Kidney epithelial cell (primary cell): ENCODE data around the gene MCIDAS. TPM values are rescaled to one million over a fixed set of nuclear protein-coding genes. Genes with fewer than 3 reads are reported as not detected.
A peak's percentile ranks its signal among the peaks of the same experiment; 100 is the strongest.

Experiments
- DNase-seq: peaks from one replicate; pipeline ENCODE4 v3.0.0-alpha.2; 2010; ENCODE audit warnings: low read depth
- H3K27me3 ChIP-seq: 2 replicates; pipeline ENCODE4 v1.6.0; 2011; ENCODE audit warnings: low read length; ENCODE audit not compliant: control insufficient read depth, insufficient read depth
- H3K36me3 ChIP-seq: 2 replicates; pipeline ENCODE4 v1.5.1; 2011; ENCODE audit warnings: low read length; ENCODE audit not compliant: control insufficient read depth, insufficient read depth
- H3K4me3 ChIP-seq: 2 replicates; pipeline ENCODE4 v1.5.1; 2011; ENCODE audit warnings: low read depth, mild to moderate bottlenecking, control low read depth, low read length
- CTCF ChIP-seq: IDR thresholded peaks from 2 replicates; pipeline ENCODE4 v1.5.1; 2011; ENCODE audit warnings: mild to moderate bottlenecking, moderate library complexity, low read length, control low read depth, inconsistent platforms; ENCODE audit not compliant: insufficient read depth, poor library complexity, severe bottlenecking
- total RNA-seq: library from RNA; depleted of rRNA; stranded (reverse); fragments of >200 nt; gene quantifications from 2 replicates; pipeline ENCODE4 v1.2.3, GENCODE V29; 2015

The MCIDAS gene
- total RNA-seq, 1 donor from 2014 or later = not detected

DNA sequence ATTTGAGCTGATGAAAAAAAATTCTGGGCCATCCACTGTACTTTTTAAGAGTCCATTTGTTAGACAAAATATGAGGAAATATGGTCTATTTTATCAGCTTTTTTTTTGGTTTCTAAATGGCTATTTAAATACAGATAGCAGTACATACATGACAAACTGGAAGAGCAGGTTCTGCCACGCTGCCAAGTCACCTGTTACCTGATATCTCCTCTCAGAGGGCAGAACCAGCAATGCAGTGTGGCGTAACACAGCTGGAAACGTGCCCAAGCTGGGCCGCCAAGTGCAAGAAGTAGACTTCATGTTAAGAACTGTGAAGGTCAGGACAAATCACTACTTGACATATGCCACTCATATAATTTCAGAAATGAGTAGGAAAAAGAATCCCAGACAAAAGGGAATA lies 8.1 kb downstream of the MCIDAS start:
- no peaks in the 10 kb centered on the region for H3K36me3 ChIP-seq
- TF ChIP-seq CTCF = no peak
- no peak overlapping the region for H3K4me3 ChIP-seq
- peaks cover 38% of the 10 kb centered on the region for H3K27me3 ChIP-seq
- no peak for DNase-seq

GRCh38 chr5:55211184-55211874 lies 15.8 kb downstream of the MCIDAS start:
- no peak for TF ChIP-seq CTCF
- DNase-seq = no peak
- no peak overlapping the region for H3K4me3 ChIP-seq

GRCh38 chr5:55205001-55205400 lies 22.1 kb downstream of the MCIDAS start:
- Histone ChIP-seq H3K27me3 (peaks cover 2% of the 10 kb centered on the region), H3K4me3 (no peak overlapping the region), H3K36me3 (no peaks in the 10 kb centered on the region)
- TF ChIP-seq CTCF = no peak
- DNase-seq = no peak

More at GRCh38 chr5:55211184-55211874, 15.8 kb downstream of the MCIDAS start:
- Histone ChIP-seq H3K36me3 (no peaks in the 10 kb centered on the region), H3K27me3 (peaks cover 2% of the 10 kb centered on the region)

DNA sequence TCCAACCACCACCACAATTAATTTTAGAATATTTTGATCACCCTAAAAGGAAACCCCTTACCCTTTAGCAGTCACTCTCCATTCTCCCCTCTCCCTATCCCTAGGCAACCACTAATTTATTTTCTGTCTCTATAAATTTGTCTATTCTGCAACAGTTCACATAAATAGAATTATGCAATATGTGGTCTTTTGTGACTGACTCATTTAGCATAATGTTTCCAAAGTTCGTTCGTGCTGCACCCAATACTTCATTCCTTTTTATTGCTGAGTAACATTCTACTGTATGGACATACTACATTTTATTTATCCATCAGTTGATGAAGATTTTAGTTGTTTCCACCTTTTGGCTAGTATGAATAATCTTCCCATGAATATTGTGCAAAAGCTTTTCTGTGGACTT lies 36.0 kb downstream of the MCIDAS start:
- DNase-seq = no peak
- Histone ChIP-seq H3K36me3 (no peaks in the 10 kb centered on the region), H3K4me3 (no peak overlapping the region), H3K27me3 (peaks cover 4% of the 10 kb centered on the region)
- TF ChIP-seq CTCF = no peak

DNA sequence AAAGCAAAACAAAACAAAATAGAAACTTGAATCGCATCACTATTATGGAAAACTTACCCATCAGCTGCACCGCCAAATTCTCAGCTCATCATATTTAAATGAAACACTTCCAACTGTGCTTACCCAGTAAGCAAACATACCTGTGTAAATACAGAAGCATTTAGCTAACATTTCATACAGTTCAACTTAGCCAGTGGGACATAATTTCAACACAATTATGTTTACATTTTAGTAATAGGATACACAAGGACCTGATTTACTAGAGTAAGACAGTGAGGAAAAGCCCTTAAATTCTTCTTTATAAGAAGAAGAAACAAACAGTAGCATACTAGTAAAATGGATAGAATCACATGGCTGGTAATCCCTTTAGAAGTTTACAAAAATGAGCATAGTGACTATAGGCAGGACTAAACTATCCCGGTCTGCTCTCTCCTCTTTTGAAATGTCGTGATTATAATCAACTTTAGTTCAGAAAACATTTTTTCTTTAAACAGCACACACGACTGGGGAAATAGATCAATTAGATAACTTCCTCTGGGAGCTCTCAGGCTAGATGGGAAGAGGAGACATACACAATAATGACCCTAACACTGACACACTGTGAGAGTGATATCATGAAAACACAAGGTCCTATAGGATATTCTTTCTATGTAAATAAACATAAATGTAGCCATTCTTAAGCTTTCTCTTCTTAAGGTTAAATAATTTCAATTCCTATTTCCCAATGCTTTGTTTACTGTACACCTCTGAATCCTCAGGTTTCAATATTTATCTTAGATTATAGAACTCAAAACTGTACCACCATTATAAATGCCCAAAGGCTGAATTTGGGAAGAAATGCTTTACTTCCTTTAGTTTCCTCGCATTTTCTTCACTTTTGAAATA lies 38.2 kb downstream of the MCIDAS start:
- no peak for TF ChIP-seq CTCF
- peaks cover 4% of the 10 kb centered on the region for H3K27me3 ChIP-seq
- no peak overlapping the region for H3K4me3 ChIP-seq
- no peak for DNase-seq
- no peaks in the 10 kb centered on the region for H3K36me3 ChIP-seq

- peak; percentile 36 for TF ChIP-seq CTCF
- no peak overlapping the region for H3K4me3 ChIP-seq
- peaks cover 4% of the 10 kb centered on the region for H3K27me3 ChIP-seq
- no peak for DNase-seq
- no peaks in the 10 kb centered on the region for H3K36me3 ChIP-seq
These were observed 39.7 kb downstream of the MCIDAS start for GRCh38 chr5:55187370-55187769.
